NCI-H2081 treated with DMSO at 0.1 percent for 48 hours (cell line): ENCODE results near the gene NEURL1B.
"Not testable (repeated sequence)": the region's sequence is repeated elsewhere in the genome, so short reads cannot be mapped to it uniquely, and the experiment has no call there.

Experiments used
- DNase-seq: peaks from one replicate; lab custom pipeline; 2025; lab: John Stamatoyannopoulos, UW

Gene NEURL1B

DNA sequence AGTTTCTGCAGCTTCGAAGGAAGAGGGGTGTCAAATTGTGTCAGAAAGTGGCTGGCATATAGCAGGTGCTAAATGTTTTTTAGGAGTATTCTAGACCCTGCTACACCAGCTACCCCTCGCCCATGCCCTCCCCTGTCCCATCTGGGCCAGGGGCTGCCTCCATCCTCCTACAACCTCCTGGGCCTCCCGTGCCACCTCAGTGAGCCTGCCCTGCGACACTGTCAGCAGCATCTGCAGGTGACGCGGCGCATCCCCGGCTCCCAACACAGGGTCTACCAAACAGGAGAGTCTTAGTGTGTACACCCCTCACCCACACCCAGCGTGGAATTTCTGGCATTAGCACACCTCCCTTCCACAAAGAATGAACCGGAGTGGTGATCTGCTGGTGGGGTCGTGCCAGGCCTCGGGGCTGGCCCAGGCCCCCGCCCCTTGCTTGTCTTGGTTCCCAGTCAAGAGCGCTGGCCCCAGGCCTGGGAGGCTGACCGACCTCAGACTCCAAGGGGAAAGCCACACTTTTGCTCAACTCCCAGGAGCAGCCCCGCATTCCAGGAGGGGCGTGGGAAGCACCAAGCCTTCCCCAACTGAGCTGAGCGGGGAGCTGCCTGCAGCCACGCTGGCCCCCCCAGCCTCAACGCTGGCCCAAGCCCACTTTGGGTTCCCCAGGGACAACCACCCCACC is 55.2 kb downstream of the NEURL1B start:
- DNase-seq = no peak

DNA sequence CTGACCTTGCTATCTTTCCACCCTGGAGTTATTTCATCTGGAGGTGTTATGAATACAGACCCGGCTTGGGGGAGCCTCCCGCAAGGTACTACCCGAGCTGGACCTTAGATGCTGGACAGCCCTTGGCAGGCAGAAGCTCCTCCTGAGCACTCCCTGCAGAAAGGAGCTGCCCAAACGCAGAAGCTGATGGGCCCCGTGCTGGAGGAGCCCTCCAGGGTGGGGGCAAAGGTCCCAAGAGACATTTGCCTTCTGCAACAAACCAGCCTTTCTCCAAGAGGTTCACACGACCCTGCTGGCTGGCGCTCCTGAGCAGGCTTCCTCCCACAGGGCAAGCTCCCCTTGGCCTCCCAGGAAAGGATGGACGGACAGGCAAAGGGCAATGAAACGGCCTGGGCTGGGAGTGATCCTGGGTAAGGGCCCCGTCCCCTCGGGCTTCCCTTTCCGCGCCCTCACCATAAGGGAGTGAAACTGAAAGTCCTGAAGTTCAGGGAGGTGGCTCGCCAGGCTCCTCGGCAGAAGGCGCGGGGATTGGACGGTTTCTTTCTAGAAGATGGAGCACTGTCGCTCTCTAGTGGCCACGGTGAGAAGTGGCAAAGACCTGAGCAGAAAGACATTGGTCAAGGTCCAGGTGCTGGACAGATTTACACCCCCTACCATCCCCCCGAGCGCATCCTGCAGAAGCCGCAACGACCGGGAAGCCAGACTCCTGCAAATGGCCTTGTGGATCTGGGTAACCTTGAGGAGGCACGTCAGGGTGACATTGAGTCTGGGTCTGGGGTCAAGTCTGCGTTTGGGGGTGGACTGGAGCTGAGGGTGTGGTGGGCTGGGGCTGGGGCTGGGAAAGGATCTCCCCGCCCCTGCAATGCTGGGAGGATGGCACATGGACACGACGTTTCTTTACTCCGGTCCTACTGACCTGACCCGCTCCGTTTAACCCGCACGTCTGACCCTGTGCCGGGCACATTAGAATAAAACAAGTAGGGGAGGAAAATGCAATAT is 56.4 kb downstream of the NEURL1B start:
- no peak for DNase-seq

DNA sequence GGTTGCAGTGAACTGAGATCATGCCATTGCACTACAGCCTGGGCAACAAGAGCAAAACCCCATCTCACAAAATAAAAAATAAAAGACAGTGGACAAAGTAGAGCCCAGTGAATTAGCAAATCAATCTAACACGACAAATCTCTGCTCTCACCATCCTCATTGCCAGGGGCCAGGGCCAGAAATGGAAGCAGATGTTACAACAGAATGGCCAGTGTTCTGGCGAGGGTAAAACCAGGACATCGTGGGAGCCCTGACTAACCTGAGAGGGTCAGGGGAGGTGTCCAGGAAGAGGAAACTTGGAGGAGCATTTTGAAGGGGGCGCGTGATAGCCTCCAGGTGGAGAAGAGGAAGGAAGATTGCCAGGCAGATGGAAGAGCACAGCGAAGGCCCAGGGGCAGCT is 58.4 kb downstream of the NEURL1B start:
- DNase-seq = no peak

DNA sequence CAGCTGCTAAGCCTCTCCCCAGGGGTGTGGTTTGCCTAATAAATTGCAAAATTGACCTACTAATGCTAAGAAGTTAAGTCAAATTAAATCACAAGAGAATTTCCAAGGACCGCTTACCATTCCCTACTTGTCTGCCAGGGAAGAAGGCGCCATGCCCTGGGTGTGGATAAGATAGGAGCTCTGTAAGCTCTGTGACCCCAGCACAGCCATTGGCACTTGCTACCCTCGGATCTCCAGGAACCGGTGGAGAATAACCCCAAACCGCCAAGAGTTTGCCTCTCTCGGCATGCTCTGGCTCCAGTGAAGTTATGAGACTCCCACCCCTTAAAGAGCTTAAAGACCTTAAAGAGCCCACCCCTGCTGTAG is 58.9 kb downstream of the NEURL1B start:
- no peak for DNase-seq

DNA sequence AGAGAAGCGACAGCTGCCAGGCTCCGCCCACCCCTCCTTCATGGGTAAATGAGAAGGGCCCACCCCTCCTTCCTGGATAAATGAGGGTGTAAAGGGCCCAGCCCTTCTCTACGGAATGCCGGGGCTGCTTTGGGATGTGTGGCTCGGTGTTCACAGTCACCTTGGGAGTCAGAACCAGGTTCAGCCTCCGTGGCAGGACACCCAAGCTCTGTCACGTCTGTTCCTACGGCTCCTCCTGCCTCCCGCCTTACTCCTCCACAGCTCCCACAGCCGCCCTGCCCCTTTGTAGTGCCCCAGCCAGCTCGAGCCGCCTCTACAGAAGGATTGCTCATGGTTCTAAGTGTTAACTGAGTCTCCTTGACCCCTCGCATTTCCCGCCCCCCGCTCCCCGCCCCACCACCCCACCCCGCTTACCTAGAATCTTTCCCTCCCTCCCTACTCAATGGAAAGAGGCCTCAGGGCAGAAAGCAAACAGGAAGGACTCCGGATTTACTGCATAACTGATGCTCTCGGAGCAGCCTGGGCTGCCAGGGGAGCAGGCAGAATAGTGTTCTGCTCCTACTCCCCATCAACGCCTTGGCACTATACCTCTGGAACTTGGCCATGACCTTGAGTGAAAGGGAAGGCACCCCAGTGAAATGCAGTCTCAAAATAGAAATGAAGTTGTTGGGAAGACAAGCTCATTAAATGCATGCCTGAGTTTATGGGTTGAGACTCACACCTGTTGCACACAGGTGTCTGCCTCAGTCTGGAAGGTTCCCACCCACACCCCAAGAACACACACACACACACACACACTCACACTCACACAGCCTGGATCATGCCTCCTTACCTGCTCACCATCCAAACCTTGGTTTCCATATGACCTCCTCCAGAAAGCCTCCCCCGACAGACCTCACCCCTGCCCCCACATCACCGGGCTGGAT is 59.6 kb downstream of the NEURL1B start:
- no peak for DNase-seq

DNA sequence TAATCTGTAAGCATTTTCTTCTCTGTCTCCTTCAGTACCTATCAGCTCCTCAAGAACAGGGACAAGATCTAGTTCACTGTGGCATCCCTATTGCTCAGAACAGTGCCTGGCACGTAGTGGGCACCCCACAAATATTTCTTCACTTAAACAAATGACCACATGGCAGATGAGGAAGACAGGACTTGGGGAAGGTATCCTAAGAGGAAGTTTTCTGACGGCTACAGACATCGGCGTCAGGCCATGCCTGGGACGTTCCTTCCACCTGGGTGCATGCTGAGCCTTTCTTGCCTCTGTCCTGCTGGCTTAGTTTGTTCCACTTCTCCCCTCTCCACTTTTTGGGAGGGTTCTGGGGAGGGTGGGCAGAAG is 60.2 kb downstream of the NEURL1B start:
- DNase-seq = no peak

DNA sequence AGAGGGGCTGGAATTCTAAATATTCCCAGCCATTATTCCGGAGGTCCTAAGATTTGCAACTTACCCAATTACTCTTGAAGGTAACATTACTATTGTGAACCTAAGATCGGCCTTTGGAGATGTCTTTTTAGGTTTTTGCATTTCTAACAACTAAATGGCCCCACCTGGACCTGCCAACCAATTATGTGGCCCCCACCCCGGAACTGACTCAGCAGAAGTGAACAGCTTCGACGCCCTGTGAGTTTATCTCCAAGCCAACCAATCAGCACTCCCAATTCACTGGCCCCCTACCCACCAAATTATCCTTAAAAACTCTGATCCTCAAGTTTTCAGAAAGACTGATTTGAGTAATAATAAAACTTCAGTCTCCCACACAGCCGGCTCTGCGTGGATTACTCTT is 62.9 kb downstream of the NEURL1B start:
- no peak for DNase-seq

DNA sequence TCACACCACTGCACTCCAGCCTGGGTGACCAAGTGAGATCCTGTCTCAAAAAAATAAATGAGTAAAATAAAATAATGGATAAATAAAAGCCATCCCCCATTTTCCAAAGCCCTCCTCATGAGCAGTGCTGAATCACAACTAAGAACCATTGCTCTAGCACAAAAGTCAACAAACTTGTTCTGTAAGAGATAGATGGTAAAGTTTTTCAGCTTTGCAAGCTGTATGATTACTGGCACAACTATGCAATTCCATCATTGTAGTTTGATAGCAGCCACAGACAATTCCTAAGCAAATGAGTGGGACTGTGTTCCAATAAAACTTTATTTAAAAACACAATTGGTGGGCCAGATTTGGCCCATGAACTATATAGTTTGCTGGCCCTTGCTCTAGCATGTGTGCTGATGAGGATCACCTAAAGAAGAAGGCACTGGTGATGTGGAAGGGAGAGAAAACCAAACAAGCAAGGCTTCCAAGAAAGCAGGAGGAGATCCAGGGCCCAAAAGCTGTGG is 64.6 kb downstream of the NEURL1B start:
- DNase-seq = no peak

DNA sequence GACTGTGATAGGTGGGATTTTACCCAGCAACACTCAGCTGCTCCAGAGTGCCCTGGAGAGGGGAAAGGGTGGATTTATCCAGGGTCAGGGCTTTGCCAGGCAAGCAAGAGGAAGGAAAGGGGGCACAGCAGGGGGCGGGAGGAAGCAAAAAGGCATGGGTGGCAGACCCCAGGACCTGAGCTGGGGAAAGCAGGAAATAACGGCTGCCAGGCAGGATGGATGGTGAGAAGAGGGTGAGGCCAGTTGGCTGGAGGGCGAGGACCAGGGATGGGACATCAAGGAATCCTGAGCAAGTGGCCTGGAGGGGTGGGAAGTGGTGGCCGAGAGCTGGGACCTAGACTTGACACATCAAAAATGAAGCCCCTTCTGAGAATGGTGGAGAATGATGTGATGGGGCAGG is 65.7 kb downstream of the NEURL1B start:
- no peak for DNase-seq

DNA sequence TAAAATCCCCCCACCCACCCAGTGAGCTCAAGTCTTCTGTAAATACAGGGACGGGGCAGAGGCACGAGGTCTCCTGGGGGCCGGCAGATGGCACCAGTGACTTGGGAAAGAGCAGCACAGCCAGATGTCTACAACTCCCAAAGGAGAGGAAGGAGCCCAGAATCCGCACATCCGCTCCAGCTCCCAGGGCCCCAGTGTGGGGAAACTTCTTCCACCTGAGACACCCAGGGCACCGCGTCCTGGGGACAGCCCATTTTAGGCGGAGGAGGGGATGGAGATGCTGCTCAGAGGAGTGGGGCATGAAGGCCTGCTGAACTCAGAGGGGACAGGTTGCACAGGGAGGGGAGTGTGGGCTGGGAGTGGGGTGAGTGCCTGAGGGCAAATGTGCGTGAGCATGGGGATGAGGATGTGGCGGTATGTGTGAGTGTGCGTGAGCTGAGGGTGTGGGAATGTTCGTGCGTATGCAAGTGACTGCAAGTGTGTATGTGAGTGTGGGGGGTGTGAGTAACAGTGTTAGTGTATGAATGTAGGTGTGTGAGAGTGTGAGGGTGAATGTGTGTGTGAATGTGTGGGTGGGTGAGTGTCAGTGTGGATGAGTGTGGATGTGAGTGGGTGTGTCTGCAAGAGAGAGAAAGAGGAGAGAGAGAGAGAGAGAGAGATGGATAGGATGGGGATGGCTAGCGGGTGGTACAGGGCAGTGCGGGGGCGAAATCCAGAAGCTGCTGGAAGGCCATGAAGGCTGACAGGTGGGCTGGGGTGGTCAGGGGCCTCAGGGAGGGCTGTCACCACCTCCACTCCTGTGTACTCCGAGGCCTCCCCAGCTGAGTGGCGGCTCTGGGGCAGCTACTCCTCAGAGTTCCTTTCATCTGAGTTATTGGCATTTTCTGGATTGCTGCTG is 66.5 kb downstream of the NEURL1B start:
- no peak for DNase-seq

DNA sequence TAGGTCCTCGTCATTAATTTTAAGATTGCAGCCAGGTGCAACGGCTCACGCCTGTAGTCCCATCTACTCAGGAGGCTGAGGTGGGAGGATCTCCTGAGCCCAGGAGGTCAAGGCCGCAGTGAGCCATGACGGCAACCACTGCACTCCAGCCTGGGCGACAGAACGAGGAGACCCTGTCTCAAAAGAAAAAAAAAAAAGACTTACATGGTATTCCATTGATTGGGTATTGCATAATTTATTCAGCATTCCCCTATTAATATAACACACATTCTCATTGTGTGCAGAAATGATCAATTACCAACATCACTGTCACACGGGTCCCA is 67.1 kb downstream of the NEURL1B start:
- DNase-seq = no peak

DNA sequence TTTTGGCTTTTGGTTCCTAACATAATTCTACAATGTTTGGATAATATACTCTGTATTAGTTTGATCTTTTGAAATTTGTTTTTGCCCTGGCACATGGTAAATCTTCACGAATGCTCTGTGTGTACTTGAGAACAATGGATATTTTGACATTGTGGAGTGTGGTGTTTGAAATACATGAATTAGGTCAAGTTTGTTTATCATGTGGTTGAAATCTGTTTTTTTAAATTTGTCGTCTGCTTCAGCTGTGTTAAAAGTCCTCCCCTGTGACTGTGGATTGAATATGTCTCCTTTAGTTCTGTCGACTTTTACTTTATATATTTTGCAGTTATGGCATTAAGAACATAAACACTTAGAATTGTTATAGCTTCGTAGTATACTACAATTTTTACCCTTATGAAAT is 69.6 kb downstream of the NEURL1B start:
- no peak for DNase-seq

DNA sequence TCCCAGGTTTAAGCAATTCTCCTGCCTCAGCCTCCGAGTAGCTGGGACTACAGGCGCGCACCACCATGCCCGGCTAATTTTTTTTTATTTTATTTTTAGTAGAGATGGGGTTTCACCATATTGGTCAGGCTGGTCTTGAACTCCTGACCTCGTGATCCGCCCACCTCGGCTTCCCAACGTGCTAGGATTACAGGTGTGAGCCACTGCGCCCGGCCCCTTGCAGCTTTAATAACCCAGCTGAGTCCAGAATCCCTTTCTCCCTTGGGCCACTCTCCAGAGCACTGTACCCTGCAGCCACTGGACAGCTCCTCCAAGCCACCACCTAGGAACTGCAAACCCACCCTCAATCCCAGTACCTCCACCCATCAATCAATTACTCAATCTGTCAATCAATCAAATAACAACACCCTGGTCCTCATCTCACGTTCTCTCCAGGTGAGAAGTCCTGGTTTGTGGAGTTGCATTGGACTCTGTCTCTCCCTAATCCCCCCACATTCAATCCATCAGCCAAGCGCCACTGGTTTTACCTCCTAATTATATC is 70.3 kb downstream of the NEURL1B start:
- DNase-seq = not testable (repeated sequence)

DNA sequence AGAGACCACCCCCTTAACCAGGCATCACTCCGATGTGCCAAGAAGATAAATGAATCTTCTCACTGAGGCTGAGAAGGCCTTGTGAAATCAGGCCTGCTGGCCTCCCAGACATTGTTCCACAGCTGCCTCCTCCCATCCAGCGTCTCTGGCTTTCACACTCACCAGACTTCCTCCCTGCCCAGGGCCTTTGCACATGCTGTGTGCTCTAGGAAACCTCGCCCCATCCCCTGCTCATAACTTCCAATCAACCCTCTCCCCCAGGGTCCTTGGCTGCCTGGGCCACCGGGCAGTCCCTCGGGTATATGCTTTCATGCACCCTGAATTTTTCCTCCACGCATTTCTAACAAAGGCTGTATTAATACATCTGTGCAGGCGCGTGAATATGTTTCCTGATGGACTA is 71.5 kb downstream of the NEURL1B start:
- DNase-seq = no peak

DNA sequence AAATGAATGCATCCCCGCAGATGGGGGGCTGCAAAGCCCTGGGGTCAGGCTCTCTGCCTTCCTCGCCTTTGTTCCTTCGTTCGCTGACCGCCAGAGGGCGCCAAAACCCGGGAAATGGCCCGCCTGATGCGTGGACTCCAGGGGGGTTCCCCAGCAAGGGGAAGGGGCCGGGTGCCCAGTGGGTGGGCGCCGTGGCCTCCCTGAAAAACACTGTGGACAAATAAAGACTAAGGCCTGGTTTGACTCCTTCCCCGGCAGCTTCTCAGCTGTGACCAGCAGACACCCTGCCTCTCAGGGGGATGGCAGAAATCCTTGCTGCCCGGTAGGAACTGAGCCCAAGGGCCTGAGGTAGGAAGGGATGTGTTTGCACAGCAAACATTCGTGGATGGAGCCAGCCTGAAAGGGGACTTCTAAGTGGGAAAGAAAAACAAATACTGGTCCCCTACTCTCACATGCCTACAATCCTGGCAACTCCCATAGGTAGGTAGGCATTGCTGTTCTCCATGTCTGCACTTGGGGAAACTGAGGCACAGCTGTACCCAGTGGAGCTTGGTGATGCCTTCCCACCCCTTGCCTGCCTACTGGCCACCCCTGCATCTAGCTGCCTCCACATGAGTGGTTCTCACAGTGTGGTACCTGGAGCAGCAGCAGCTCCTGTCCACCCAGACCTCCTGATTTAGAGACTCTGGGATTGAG is 72.2 kb downstream of the NEURL1B start:
- DNase-seq = no peak

DNA sequence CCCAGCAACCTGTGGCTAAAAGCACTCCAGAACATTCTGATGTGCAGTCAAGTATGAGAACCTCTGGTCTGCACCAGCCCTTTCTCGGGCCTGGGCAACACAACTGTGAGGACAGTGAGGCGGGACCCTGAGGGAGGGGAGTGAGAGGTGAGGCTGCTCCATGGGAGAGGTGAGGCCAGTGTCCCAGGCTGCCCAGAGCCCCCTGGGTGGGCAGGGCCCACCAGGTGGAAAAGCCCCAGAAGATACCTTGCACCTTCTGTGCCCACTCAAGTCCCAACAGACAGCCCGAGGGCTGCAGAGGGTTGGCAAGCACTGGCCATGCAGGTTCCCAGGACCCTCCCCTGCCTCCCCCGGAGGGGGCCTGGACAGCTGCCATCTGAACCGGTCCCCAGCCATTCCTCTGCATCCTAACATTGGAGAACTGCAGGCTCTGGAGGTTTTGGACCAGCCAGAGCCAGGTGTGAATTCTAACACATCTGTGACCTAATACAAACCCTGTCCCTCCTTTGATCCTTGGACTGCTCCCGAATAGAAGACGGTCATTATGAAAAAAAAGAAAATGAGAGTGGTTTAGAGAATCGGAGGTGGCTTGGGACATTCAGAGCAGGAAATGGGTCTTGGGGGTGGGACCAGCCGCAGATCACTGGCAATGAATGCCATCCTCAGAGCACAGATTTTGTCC is 72.9 kb downstream of the NEURL1B start:
- no peak for DNase-seq

DNA sequence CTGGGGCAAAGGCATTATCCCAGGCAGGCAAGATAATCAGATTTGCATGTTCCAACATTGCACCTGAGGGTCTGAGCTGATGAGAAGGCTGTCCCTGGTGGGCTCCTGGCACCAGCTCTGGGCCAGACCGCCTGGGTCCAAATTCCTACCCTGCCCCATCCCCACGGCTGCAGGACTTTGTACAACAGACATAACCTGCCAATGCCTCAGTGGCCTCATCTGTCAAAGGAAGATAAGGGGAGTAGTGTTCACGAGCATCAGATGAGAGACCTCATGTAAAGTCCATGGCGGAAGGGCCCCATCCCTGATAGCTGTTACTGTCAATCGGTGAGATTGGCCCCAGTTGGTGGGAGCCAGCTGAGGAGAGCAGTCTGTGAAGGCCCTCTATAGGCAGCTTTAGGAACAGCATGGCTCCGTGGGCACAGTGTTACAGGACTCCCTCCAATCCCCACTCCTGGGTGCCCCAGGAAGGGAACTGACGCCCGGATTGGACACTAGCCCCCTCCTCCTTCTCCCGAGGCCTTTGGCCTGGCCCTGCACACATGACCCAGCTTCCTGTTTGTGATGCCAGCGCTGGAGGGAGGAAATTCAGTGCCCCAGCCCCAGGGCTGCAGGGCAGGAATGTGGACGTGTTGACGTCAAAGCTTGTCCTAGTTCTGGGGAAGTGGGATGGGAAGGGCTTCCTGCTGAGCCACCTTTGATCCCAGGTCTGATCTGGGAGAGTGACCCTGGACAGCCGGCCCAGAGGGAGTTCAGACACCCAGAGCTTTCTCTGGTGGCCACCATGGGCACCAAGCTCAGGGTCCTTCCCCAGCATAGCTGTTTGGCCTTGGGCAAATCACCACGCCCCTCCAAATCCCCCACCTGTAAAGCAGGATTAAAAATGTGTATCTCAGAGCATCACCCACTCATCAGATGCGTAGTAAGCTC is 73.7 kb downstream of the NEURL1B start:
- DNase-seq = no peak

DNA sequence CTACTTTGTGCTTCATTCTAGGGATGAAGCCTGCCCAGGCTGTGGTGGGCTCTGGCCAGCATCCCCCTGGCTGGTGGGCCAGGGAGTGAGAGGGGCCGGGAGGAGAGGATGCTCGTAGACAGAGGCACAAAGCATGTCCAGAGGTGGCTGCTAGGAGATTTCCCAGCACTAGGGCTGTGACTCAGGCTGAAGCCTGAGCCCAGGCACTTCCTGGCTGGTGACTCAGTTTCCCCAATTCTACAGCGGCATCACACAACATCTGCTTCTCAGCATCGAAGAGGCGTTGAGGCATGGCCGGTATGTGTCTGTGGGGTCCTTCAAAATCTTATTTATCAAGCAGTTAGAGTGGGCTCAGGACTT is 74.3 kb downstream of the NEURL1B start:
- no peak for DNase-seq
